GM23338 (cell line): ENCODE measurements around the gene SP2. TPM values are rescaled to one million over a fixed set of nuclear protein-coding genes. Genes with fewer than 3 reads are reported as not detected.

Experiments used
- ATAC-seq: fragments of 200-7000 bp; cut with Tn5 transposase; 3 replicates; pipeline ENCODE4 v1.9.1; 2020
- DNase-seq: peaks from one replicate; pipeline ENCODE4 v3.0.0-alpha.2; 2015; ENCODE audit warnings: low spot score
- H2AFZ ChIP-seq: fragments of 200-600 bp; sonication (generic); 2 replicates; pipeline ENCODE4 v1.8.0; 2016; ENCODE audit warnings: antibody characterized with exemption, mild to moderate bottlenecking, moderate library complexity
- H3F3A ChIP-seq: fragments of 200-600 bp; sonication (generic); replicated peaks from 2 replicates; pipeline ENCODE4 v1.8.0; 2017; ENCODE audit warnings: antibody characterized with exemption, mixed run types, low read depth
- H3K27ac ChIP-seq: fragments of 200-600 bp; sonication (generic); 2 replicates; pipeline ENCODE4 v1.6.1; 2016; ENCODE audit warnings: low read depth
- H3K27me3 ChIP-seq: fragments of 200-600 bp; sonication (generic); 2 replicates; pipeline ENCODE4 v1.8.0; 2016; ENCODE audit warnings: mild to moderate bottlenecking, mixed run types, moderate library complexity; ENCODE audit not compliant: insufficient read depth
- H3K36me3 ChIP-seq: fragments of 200-600 bp; sonication (generic); 2 replicates; pipeline ENCODE4 v1.8.0; 2016; ENCODE audit warnings: mild to moderate bottlenecking; ENCODE audit not compliant: insufficient read depth
- H3K4me1 ChIP-seq: fragments of 200-600 bp; sonication (generic); 2 replicates; pipeline ENCODE4 v1.8.0; 2016; ENCODE audit warnings: mild to moderate bottlenecking, moderate library complexity; ENCODE audit not compliant: insufficient read depth
- H3K4me2 ChIP-seq: fragments of 200-600 bp; sonication (generic); 2 replicates; pipeline ENCODE4 v1.7.1; 2017; ENCODE audit warnings: mixed run types
- H3K4me3 ChIP-seq: fragments of 200-600 bp; sonication (generic); 2 replicates; pipeline ENCODE4 v1.6.1; 2016; ENCODE audit warnings: mixed run types
- H3K79me2 ChIP-seq: fragments of 200-600 bp; sonication (generic); replicated peaks from 2 replicates; pipeline ENCODE4 v1.8.0; 2017; ENCODE audit warnings: mild to moderate bottlenecking; ENCODE audit not compliant: insufficient read depth
- H3K9me2 ChIP-seq: fragments of 200-600 bp; sonication (generic); 2 replicates; pipeline ENCODE4 v1.8.0; 2017; ENCODE audit not compliant: insufficient read depth
- H4K20me1 ChIP-seq: fragments of 200-600 bp; sonication (generic); replicated peaks from 2 replicates; pipeline ENCODE4 v1.8.0; 2017; ENCODE audit warnings: mild to moderate bottlenecking; ENCODE audit not compliant: insufficient read depth
- H3K27ac Mint-ChIP-seq: 2 replicates; pipeline ENCODE4 v1.8.0; 2020; ENCODE audit warnings: inconsistent platforms, mild to moderate bottlenecking, moderate library complexity, mixed read lengths
- H3K27me3 Mint-ChIP-seq: 3 replicates; pipeline ENCODE4 v1.8.0; 2022; ENCODE audit warnings: low read depth, mild to moderate bottlenecking, moderate library complexity, mixed read lengths, inconsistent platforms; ENCODE audit not compliant: insufficient read depth, poor library complexity
- H3K36me3 Mint-ChIP-seq: 3 replicates; pipeline ENCODE4 v1.8.0; 2021; ENCODE audit warnings: low read depth, mild to moderate bottlenecking, inconsistent platforms, moderate library complexity, mixed read lengths
- H3K4me1 Mint-ChIP-seq: 3 replicates; pipeline ENCODE4 v1.8.0; 2020; ENCODE audit warnings: mild to moderate bottlenecking, inconsistent platforms, mixed read lengths
- H3K4me3 Mint-ChIP-seq: 3 replicates; pipeline ENCODE4 v1.8.0; 2021; ENCODE audit warnings: moderate library complexity, mild to moderate bottlenecking, inconsistent platforms, mixed read lengths
- H3K9me3 Mint-ChIP-seq: 3 replicates; pipeline ENCODE4 v1.8.0; 2020; ENCODE audit warnings: moderate library complexity, mild to moderate bottlenecking, inconsistent platforms, mixed read lengths
- CREB1 ChIP-seq: fragments of 250-450 bp; sonication (Bioruptor Pico); IDR thresholded peaks from 2 replicates; pipeline ENCODE4 v1.5.0; 2020; ENCODE audit warnings: low read depth, mild to moderate bottlenecking, moderate library complexity
- ETS1 ChIP-seq: IDR thresholded peaks from 2 replicates; pipeline ENCODE4 v1.6.1; 2016; ENCODE audit warnings: antibody characterized with exemption
- EZH2 ChIP-seq: fragments of 200-600 bp; sonication (generic); IDR thresholded peaks from one replicate; pipeline ENCODE4 v1.8.0; 2017; ENCODE audit warnings: antibody characterized with exemption, mild to moderate bottlenecking, low read depth; ENCODE audit not compliant: unreplicated experiment
- EZH2phosphoT487 ChIP-seq: fragments of 200-600 bp; sonication (generic); IDR thresholded peaks from one replicate; pipeline ENCODE4 v1.8.1; 2018; ENCODE audit warnings: antibody characterized with exemption; ENCODE audit not compliant: unreplicated experiment
- JUNB ChIP-seq: IDR thresholded peaks from one replicate; pipeline ENCODE4 v1.6.1; 2016; ENCODE audit warnings: antibody characterized with exemption; ENCODE audit not compliant: unreplicated experiment
- NANOG ChIP-seq: IDR thresholded peaks from 2 replicates; pipeline ENCODE4 v1.6.1; 2016; ENCODE audit warnings: antibody characterized with exemption, borderline replicate concordance
- POLR2AphosphoS5 ChIP-seq: IDR thresholded peaks from 2 replicates; pipeline ENCODE4 v1.6.1; 2016; ENCODE audit warnings: antibody characterized with exemption, low read depth
- REST ChIP-seq: IDR thresholded peaks from one replicate; pipeline ENCODE4 v1.6.1; 2018; ENCODE audit warnings: antibody characterized with exemption; ENCODE audit not compliant: unreplicated experiment
- STAT1 ChIP-seq: IDR thresholded peaks from one replicate; pipeline ENCODE4 v1.6.1; 2016; ENCODE audit warnings: antibody characterized with exemption; ENCODE audit not compliant: unreplicated experiment
- ZNF114 ChIP-seq: fragments of 250-450 bp; sonication (Bioruptor Pico); IDR thresholded peaks from 2 replicates; pipeline ENCODE4 v1.5.0; 2020; ENCODE audit warnings: mild to moderate bottlenecking, moderate library complexity
- ZNF331 ChIP-seq: fragments of 250-450 bp; sonication (Bioruptor Pico); IDR thresholded peaks from 2 replicates; pipeline ENCODE4 v1.5.0; 2020; ENCODE audit warnings: low read depth, mild to moderate bottlenecking, moderate library complexity
- ZNF462 ChIP-seq: fragments of 250-450 bp; sonication (Bioruptor Pico); IDR thresholded peaks from 2 replicates; pipeline ENCODE4 v1.5.0; 2020; ENCODE audit warnings: mild to moderate bottlenecking, moderate library complexity
- polyA plus RNA-seq: library from polyadenylated mRNA; unstranded; fragments of >200 nt; fragmentation: Nextera tagmentation; extraction: Ambion mirVana; gene quantifications from 2 replicates; pipeline ENCODE4 v1.2.1, GENCODE V29; 2016
- total RNA-seq: library from RNA; depleted of rRNA; stranded (reverse); fragments of >200 nt; shearing (Covaris generic); gene quantifications from 2 replicates; pipeline ENCODE4 v1.2.3, GENCODE V29; 2014
- TF ChIP-seq, protein P1 (sequence below), 2 experiments: fragments of 200-600 bp in 1 of 2; sonication (generic) in 1 of 2; conservative IDR thresholded peaks; 2 replicates each; pipeline versions ENCODE4 v1.5.1 to v1.6.1; 2016 to 2017; ENCODE audit warnings: antibody characterized with exemption in 2 of 2, low read depth in 2 of 2, mild to moderate bottlenecking in 2 of 2, moderate library complexity in 1 of 2

The SP2 gene
- total and polyA plus RNA-seq, 2 experiments from 2014 or later: 6.0 to 12.9 TPM

DNA sequence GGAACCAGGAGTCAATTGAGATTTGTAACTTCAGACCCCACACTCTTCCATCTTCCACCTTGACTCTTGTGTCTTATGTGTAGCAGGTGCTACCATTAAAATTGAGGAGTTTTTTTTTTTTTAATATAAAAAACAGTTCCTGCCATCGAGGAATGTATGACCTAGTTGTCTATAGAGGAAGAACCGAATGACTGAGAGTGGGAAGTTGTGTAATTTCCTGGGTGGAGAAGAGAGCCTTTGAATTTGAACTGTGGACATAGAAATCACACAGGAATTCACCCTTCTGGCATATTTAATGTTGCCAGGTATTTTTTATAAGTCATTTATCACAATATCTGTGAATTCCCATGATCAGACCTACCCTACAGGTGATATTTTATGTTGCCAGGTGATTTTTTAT, 22.0 kb downstream of the SP2 start:
- no peak for TF ChIP-seq CREB1 (CRISPR knock-in tag)
- no peak for TF ChIP-seq ZNF114 (CRISPR knock-in tag)
- no peak for TF ChIP-seq JUNB
- no peak for TF ChIP-seq NANOG
- TF ChIP-seq ZNF331: no peak
- no peak for TF ChIP-seq ZNF462 (CRISPR knock-in tag)
- no peak for TF ChIP-seq ETS1
- no peak for TF ChIP-seq POLR2AphosphoS5
- TF ChIP-seq, protein P1, sequence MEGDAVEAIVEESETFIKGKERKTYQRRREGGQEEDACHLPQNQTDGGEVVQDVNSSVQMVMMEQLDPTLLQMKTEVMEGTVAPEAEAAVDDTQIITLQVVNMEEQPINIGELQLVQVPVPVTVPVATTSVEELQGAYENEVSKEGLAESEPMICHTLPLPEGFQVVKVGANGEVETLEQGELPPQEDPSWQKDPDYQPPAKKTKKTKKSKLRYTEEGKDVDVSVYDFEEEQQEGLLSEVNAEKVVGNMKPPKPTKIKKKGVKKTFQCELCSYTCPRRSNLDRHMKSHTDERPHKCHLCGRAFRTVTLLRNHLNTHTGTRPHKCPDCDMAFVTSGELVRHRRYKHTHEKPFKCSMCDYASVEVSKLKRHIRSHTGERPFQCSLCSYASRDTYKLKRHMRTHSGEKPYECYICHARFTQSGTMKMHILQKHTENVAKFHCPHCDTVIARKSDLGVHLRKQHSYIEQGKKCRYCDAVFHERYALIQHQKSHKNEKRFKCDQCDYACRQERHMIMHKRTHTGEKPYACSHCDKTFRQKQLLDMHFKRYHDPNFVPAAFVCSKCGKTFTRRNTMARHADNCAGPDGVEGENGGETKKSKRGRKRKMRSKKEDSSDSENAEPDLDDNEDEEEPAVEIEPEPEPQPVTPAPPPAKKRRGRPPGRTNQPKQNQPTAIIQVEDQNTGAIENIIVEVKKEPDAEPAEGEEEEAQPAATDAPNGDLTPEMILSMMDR (conservative IDR thresholded peaks at IDR 0.05; ENCODE audit: low read depth in 2 of 2): no peak
- no peak for TF ChIP-seq REST
- TF ChIP-seq EZH2: no peak
- TF ChIP-seq EZH2phosphoT487: no peak
- no peak for TF ChIP-seq STAT1
- H3K4me1 ChIP-seq: no peaks in the 10 kb centered on the region
- Mint-ChIP-seq H3K36me3 (peaks cover 6% of the 10 kb centered on the region; the same call in 2 of the 3 replicates), H3K27ac (no peak overlapping the region), H3K9me3 (no peaks in the 10 kb centered on the region), H3K4me3 (no peak overlapping the region), H3K27me3 (peaks cover 4% of the 10 kb centered on the region), H3K4me1 (no peaks in the 10 kb centered on the region; the same call in 2 of the 3 replicates)
- H3K4me2 ChIP-seq: no peak overlapping the region
- no peaks in the 10 kb centered on the region for H3K9me2 ChIP-seq
- no peak overlapping the region for H3K4me3 ChIP-seq
- no peaks in the 10 kb centered on the region for H3K36me3 ChIP-seq
- H3K27ac ChIP-seq: no peak overlapping the region
- H3F3A ChIP-seq: no peaks in the 10 kb centered on the region; the same call in 1 of the 2 replicates
- ATAC-seq (no peak), DNase-seq (no peak)
- no peaks in the 10 kb centered on the region for H3K27me3 ChIP-seq
- H2AFZ ChIP-seq: no peak overlapping the region
- no peaks in the 10 kb centered on the region for H3K79me2 ChIP-seq
- H4K20me1 ChIP-seq: no peaks in the 10 kb centered on the region; the same call in 1 of the 2 replicates
